Renal pelvis (tissue), 12 donors: ENCODE data around the gene DISC1. TPM values are rescaled to one million over a fixed set of nuclear protein-coding genes. Genes with fewer than 3 reads are reported as not detected.
"Not testable (repeated sequence)": the region's sequence is repeated elsewhere in the genome, so short reads cannot be mapped to it uniquely, and the experiment has no call there.

Source experiments
- DNase-seq: peaks from one replicate; pipeline ENCODE4 v3.0.0-alpha.2; 2013
- long read RNA-seq, 16 experiments: transcript quantifications; one replicate each; lab custom pipeline, GENCODE V29; 2026
- polyA plus RNA-seq, 3 donors: library from polyadenylated mRNA; unstranded; fragments of 120-200 nt; gene quantifications; one replicate each; pipeline ENCODE4 v1.2.1, GENCODE V29; 2013; ENCODE audit not compliant: insufficient read length in 3 of 3

Gene DISC1
- polyA plus RNA-seq: 1 to 10 TPM; 5.0 to 5.5 (median 5.3) TPM
- long read RNA-seq, donor 1: 0 reads
- long read RNA-seq, donor 2: 0 reads
- long read RNA-seq, donor 3: 0 reads
- long read RNA-seq, donor 4: 0 reads
- long read RNA-seq, donor 5: 0 reads
- long read RNA-seq, donor 6: 0 reads
- long read RNA-seq, donor 7: 0 reads
- long read RNA-seq, donor 8: 0 reads
- long read RNA-seq, donor 9, partial matches to known transcripts: 0 of 1 reads
- long read RNA-seq, donor 9, other reads (novel, unspliced or antisense): 0 of 1 reads
- long read RNA-seq, donor 10: 0 reads
- long read RNA-seq, donor 11: 0 reads
- long read RNA-seq, donor 12: 0 reads
- long read RNA-seq, donor 13: 0 reads
- long read RNA-seq, donor 14: 0 reads
- long read RNA-seq, donor 15: 0 reads
- long read RNA-seq, donor 16: 0 reads

DNA sequence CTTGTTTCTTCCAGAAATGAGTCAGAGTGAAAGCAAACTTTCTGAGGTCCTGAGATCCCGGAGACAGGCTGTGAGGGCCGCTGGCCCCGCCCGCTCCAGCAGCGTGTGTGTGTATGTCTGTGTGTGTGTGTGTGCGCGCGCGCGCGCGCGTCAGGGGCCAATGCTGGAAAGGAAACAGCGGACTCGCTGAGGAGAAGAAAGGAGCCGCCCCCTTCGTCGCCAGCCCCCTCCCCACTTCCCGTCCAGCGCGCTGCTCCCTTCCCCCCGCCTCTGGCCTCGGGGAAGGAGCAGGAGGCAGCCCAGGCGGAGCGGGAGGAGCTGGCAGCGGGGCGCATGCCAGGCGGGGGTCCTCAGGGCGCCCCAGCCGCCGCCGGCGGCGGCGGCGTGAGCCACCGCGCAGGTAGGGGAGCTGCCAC, at the start of gene DISC1:
DISC1 (plus strand) TSS at position 256 of the 416 bp plus-strand sequence; CDS start at position 334, 78 bp downstream.
- peak; percentile 91 for DNase-seq

DNA sequence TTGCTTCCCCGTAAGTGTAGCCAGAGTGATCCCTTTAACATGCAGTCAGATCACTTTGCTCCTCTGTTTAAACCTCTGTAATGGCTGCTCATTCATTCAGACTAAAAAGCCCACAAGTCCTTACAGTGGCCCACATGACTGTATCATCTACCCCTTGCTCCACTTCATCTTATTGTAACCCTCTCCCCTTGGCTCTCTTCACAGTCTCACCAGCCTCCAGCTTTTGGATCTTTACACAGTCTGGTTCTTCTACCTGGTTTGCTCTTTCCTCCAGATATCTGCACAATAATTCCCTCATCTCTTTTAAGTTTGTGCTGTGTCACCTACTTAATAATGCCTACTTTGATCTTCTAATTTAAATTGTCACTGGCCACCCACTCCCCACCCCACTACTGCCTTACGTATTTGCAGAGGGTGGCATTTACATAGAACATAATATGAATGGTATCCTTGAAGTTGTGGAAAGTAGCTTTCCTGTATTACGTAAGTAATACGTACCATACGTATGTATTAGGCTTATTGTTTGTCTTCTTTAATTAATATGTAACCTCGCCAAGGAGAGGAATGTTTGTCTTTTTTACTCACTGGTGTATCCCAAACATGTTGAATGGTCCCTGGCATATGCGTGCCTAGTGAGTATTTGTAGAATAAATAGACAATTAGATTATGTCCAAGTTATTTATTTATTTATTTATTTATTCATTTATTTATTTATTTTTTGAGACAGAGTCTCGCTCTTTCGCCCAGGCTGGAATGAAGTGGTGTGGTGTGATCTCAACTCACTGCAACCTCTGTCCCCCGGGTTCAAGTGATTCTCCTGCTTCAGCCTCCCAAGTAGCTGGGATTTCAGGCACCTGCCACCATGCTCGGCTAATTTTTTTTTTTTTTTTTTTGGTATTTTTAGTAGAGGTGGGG, 49.5 kb upstream of the DISC1 start:
- no peak for DNase-seq

DNA sequence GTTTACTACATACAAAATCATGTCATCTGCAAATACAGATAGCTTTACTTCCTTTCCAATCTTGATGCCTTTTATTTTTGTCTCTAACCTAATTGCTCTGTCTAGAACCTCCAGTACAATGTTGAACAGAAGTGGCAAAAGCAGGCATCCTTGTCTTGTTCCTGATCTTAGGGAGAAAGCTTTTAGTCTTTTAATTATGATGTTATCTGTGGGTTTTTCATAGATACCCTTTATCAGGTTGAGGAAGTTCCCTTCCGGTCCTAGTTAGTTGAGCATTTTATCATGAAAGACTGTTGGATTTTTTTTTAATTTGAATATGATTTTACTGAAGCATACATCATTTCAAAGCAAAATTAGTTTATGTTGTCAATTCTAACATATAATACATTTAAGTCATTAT, 45.7 kb upstream of the DISC1 start:
- DNase-seq: no peak

DNA sequence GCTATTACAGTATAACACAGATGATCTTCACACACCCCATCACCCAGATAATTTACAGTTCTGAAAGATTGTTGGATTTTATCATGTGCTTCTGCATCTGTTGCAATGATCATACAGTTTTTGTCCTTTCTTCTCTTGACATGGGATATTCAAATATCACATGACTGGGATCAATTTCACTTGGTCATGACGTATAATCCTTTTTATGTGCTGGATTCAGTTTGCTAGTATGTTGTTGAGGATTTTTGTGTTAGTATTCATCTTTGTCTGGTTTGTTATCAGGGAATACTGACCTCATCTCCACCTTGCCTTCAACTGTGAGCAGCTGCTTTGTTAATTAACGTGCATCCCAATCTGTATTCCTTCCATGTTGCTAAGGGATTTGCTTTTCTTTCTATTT, 44.7 kb upstream of the DISC1 start:
- DNase-seq: no peak

DNA sequence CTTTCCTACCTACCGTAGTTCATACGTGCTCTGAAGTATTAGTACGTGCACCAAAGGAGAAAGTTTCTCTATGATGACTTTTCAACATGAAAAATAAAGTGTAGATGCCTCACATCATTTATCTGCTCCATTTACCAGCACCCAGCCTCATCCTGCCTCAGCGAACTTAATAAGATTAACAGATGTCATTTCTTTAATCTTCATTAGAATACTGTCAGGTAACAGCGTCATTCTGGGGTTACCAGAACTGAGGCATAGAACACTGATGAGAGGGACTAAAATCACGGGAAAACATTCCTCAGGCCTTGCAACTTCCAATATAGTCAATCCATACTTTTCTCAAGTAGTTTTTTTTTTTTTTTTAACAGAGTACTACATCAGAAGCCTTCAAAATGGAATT, 43.2 kb upstream of the DISC1 start:
- no peak for DNase-seq

DNA sequence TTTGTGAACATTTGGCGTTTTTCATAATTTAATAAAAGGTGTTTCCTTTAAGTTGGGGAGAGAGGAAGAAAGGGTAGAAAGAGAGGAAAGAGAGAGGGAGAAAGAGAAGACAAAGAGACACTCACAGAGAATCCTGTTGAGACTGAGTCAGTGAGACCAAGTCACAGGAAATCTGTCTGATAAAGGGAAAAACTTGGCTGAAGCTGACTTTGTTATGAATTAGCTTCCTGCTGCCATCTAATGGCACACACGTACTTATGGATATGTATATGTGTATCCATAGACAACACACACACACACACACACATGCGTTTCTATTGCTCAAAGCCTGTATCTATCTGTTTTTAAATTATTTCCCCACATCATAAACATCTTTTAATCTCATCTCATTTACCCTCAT, 42.5 kb upstream of the DISC1 start:
- DNase-seq: no peak

DNA sequence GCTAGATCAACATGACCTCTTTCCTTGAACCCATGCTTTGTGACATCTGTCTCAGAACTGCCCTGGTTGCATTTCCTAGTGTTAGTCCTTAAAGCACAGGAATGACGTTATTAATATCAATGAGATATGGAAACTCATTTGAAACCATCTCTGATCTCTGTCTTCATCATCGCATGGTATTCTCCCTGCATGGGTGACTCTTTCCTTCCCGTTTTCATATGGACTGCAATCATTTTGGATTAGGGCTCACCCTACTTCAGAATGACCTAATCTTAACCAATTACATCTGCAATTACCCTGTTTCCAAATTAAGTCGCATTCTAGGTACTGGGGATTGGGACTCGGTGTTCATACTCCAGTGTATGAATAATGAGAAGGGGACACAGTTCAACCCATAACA, 41.7 kb upstream of the DISC1 start:
- DNase-seq: no peak

DNA sequence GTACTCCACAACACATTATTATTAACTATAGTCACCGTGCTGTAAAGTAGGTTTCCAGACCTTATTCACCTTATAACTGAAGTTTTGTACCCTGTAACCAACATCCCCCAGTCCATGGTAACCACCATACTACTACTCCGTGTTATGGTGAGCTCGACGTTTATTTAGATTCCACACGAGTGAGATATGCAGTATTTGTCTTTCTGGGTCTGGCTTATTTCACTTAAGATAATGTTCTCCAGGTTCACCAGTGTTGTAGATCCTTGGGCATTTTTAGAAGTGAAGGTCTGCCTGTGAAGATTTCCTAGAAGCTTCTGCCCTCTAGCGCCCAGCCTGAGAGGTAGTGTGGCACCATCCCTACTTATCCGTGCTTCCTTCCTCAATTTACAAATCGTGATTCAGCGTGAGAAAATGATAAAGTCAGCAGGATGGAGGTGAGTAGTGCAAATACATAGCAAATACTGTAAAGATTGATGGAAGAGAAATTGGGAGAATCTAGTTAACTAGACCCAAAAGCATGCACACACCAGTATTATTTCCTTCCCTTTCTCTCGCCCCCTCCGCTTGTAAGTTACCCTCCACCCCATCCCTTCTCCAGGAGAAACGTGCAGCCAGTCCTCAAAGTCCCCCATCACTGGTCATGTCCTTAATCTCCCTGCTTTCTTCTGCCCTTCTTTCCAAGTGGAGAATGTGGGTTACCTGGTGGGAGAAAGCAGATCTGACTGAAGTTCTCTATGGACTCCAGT, 36.0 kb upstream of the DISC1 start:
- no peak for DNase-seq

DNA sequence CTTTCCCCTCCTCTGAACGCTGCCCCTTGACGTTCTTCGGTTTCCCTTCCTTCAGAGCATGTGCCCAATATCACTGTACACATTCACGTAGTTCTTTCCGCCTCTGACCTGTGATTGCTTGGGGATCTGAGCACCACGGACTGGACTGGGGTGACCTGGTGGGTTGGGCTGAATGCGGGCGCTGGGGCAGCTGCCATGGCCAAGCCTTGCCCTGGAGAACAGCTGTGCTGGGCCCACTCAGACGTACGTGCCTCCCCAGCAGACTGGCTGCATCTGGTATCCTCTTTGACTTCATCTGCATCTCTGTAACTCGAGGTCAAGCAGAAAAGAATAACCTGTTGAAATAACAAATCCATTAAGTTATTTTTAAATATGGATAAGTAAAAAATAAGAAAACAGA, 35.1 kb upstream of the DISC1 start:
- no peak for DNase-seq

DNA sequence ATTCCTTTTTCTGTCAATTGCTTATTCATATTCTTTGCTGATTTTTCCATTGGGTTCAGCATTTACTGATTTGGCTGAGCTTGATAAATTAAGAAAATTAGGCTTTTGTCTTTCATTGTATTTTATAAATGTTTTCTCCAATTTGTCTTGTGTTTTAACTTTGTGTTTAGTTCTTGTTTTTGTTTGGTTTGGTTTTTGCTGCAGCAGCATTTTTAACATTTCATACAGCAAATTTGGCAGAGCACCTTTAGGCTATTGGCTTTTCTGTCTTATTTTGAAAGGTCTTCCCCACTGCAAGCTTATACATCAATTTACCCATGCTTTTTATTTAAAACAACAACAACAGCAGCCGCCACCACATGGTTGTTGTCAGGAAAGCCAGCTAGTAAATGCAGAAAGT, 33.8 kb upstream of the DISC1 start:
- no peak for DNase-seq

DNA sequence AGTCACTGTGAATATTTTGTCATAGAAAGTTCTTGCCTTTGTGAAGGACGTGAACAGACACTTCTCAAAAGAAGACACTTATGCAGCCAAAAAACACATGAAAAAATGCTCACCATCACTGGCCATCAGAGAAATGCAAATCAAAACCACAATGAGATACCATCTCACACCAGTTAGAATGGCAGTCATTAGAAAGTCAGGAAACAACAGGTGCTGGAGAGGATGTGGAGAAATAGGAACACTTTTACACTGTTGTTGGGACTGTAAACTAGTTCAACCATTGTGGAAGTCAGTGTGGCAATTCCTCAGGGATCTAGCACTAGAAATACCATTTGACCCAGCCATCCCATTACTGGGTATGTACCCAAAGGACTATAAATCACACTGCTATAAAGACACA, 33.3 kb upstream of the DISC1 start:
- DNase-seq: not testable (repeated sequence)

DNA sequence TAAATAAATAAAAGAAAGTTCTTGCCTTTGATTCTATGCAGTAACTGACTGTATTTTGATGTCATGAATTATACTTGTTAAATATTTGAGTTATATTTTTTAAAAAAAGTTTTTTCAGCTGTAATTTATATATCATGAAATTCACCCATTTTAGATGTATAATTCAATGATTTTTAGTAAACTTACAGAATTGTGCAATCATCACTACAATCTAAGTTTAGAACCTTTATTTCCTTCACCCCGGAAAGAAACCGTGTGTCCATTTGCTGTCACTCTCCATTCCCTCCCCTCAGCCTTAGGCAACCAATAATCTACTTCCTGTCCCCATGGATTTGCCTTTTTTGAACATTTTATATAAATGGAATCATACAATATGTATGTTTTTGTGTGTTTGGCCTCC, 32.5 kb upstream of the DISC1 start:
- no peak for DNase-seq

DNA sequence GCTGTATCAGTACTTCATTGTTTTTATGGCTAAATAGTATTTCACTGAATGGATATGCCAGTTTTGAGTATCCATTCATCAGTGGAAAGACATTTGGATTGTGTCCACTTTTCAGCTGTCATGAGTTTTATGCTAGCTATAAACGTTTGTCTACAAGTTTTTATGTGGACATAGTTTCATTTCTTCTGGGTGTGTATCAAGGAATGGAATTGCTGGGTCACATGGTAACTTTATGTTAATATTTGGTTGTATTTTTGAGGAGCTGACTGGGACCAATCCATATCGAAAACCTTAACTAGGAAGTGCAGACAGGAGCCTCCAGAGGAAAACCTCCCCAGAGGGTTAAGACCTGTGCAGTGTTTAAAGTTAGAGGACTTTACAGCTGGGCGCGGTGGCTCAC, 31.8 kb upstream of the DISC1 start:
- DNase-seq: no peak

DNA sequence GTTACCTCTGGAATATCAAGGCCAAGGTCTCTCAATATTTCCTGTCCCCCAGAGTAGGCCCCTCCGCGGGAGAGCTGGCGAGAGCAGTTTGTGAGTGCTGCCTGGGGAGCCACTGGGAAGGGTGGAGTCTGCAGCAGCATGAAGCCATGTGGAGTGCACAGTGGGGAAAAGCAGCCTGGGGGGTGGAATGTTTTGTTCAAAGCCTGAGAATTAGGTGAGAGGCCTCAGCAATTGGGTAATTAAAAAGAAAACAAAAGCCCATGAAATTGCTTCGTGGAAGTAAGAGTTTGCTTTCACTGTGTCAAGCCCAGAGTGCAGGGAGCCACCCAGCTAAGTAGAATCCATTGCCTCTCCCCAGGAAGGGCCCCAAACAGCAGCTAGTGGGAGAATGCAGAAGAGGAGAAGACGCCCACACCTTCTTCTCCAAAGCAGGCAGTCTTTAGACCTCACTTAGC, 30.2 kb upstream of the DISC1 start:
- DNase-seq: no peak

DNA sequence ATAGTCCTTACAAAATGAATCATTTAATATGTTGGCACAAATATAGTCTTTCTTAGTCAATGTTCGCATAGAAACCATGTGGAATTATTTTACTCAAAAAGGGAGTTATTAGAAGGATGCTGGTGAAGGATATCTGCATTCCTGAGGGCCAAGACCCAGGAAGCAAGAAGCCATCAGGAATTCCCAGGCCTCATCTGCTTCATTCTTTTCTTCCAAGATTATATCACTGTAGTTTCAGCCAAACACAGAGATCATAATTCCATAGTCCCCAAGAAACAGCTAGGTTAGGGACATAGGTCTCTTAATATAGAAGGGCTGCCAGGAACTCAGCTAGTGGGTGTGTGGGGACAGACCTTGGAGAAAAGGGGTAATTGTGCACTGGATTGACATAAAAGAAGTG, 28.6 kb upstream of the DISC1 start:
- DNase-seq: no peak

DNA sequence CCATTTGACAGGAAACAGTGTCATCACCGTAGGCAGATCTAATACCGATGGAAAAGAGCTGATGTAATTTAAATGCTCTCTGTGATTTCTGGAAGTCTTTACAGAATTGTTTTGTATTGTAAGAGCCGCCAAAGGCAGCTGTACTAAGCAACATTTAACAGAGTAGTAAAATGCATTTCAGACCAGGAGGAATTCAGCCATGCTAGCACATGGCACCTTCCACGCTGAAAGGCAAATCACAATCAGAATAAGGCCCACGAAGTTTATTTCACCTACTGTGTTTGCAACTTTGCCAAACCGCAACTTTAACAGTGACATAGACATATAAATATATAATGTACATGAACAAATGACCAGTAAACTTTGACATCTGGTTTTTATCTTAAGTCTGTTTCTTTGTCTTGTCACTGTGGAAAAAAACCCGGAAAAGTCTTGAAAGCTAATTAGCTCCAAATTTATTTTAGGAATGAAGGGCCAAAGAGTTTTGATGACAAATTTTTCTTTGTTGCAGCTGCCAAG, 26.1 kb upstream of the DISC1 start:
- peak; percentile 38 for DNase-seq

DNA sequence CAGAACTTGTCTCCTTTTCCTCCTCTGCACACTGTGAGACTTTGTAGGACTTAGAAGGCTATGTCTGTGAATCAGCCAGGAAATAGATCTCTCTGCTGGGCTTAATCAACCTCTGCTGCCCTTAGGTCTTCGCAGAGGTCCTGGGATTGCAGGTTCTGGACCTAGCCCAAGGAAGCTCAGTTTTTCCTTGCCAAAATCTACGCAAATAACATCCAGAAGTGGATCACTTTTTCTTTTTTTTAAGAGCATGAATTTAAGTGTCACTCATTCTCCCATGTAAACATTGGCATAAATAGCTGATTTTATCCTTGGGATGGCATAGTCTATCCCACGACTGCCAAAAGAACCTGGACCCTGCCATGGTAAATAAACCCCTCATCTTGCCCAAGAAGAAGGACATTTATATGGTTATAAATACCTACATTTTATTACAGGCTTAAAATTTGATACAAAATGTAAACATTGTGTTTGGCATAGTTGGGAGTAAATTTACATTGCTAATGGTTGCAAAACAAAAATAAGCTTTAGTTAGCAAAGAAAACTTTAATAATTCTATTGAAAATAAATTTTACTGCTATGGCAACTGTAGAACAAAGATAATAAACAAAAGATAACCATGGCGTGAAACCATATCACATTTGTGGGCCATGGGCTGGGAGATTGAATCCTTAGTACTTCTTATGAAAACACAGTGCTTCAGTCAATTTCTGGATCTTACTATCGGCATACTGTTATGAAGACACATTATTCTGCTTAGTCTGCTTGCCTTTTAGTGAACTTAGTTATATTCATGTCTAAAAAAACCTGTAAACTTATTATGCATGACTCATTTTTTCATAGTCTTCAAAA, 24.5 kb upstream of the DISC1 start:
- no peak for DNase-seq

DNA sequence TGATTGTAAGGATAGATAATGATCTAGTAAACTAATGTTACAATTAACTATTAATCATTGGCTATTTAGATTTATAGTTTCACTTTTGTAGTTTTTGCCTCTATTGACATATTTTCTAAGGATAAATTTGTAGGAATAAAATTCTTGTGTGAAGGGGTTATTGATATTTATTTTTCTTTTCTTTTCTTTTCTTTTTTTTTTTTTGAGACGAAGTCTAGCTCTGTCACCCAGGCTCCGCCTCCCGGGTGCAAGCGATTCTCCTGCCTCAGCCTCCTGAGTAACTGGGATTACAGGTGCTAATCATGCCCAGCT, 24.0 kb upstream of the DISC1 start:
- DNase-seq: no peak

DNA sequence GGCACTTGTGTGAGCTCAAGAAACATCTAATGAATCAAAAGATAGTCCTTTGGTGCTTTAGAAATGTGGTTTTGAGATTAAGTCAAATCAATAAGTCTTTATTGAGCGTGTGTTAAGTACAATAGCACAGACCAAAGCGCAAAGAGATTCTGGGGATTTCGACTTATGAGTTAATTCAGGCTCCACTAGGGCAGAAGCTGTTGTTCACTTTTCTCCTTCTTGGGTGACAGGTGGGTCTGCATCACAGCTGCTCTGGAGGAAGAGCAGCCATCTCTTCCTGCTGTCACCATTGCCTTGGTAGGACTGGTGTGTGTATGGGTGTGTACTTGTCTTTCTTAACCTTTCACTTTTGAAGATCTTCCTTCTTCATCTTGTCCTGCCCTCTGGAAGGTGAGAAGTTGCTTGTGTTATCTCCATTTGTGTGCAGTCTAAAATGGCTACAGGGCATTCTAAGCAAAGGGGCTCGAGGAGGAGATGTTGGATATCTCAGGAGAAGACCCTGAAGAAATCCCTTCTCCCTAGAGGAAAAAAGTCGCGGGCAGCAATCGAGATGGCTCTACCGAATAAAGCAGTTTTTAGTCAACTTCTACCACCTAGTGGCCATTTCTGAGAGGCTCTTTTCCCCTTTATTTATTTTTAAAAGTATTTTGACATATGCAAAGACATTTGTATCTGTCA, 22.9 kb upstream of the DISC1 start:
- no peak for DNase-seq

DNA sequence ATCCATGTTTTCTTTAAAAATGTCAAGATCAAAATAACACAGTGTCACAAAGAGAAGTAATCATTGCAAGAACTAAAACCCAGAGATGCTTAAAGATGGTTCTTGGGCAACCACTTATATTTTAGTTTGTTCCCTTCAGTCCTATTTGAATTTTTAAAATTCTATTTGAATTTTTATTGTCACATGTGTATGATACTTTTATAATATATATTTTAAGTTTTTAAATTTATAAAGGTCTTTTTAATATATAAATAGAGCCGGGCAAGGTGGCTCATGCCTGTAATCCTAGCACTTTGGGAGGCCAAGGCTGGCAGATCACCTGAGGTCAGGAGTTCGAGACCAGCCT, 22.3 kb upstream of the DISC1 start:
- no peak for DNase-seq
